ENCODE results near the gene FXR1.

GRCh38 chr3:180979961-180980360, 67.5 kb downstream of the FXR1 start:
- no peak for TF ChIP-seq CTCF (IDR thresholded peaks at IDR 0.05)
- no peak for TF ChIP-seq POLR2A (IDR thresholded peaks at IDR 0.05)

All from lower leg skin (tissue), 3 donors.